Urothelium cell line (cell line): ENCODE results near the gene PANK4.
"Not testable (repeated sequence)": the region's sequence is repeated elsewhere in the genome, so short reads cannot be mapped to it uniquely, and the experiment has no call there.

Source experiments
- DNase-seq: peaks from one replicate; pipeline ENCODE4 v3.0.0; 2011; ENCODE audit warnings: low spot score, mixed read lengths
- FAIRE-seq: peaks from 2 replicates; lab custom pipeline; 2011; peaks lifted over from hg19 to GRCh38; lab: Jason Lieb, UNC

The PANK4 gene

GRCh38 chr1:2525920-2526823 is at the start of gene PANK4:
Gene PANK4 (minus strand): TSS chr1:2526596. CDS start chr1:2526587, 9 bp downstream.
- FAIRE-seq (no peak), DNase-seq (peak; percentile 89)

DNA sequence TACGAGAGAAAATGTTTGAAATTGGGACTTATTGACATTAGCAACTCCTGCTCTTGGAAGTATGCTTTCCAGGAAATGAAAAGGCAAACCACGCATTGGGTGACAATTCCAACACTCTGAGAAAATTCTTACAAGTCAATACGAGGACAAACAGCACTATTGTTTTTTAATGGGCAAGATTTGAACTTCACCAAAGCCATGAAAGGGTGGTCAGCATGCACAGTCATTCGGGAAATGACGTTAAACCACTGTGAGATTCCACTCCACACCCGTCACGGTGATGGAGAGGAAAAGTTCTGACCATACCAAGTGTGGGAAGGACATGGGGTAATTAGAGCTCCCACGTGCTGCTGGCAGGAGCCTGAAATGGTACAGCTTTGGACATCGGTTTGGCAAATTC is 48.0 kb upstream of the PANK4 start:
- DNase-seq (no peak), FAIRE-seq (no peak)

DNA sequence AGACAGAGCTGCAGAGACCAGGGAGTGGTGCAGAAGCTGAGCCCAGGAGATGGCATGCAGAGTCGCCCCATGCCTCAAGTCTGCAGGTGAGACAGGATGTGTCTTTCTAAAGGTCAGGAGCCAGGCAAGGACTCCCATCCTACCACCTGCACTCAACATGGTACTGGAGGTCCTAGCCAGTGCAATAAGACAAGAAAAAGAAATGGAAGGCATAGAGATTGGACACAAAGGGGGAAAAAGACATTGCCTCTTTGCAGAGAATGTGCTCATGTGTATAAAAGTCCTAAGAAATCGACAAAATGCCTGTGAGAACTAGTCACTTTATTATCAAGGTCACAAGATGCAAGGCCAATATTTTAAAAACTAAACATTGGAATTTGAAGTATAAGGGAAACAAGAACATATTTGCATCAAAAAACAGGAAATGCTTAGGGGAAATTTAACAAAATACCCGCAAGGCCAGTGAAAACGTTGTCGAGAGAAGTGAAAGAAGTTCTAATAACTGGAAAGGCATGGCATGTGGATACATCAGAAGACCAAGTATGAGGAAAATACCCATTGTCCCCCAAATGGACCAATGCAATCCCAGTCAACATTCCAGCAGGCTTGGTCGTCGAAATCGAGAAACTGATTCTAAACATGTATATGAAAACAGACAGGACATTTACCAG is 47.0 kb upstream of the PANK4 start:
- DNase-seq (no peak), FAIRE-seq (no peak)

DNA sequence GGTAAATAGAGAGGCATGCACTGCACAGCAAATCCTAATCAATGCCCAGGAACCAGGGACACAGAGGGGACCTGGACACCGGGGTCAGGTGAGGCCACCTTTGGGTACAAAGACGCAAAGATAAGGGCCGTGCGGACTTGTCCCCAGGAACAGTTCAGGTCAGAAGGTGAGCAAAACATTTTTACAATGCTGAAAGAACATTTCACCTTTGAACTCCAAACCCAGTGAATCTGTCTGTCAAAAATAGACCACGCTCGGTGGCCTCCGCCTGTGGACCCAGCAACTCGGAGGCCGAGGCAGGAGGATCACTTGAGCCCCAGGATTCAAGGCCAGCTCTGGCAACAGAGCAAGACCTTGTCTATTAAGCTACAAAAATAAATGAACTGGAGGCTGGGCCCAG is 45.0 kb upstream of the PANK4 start:
- no peak for FAIRE-seq
- DNase-seq, result no peak

- no peak for FAIRE-seq
- DNase-seq, result no peak
Observed at GRCh38 chr1:2570332-2570731, 43.9 kb upstream of the PANK4 start.

- DNase-seq, FAIRE-seq: not testable (repeated sequence)
Observed at GRCh38 chr1:2569703-2570102, 43.3 kb upstream of the PANK4 start.

DNA sequence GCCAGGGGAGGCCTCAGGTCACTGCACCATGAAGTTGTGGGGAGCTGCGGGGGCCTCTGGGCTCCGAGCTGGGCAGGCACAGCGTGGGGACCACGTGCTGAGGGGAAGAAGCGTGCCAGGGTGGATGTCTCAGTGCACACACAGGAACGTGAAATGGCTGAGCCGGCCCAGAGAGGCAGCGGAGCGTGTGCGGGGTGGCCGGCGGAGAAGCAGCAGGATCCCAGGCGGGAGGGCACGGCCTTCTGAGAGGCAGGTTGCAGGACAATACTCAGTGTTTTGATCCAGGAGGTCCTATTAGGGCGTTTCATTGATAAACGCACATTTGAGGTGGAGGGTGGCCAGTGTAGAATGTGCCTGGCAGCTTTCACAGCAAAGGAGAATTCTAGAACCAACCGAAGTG is 42.7 kb upstream of the PANK4 start:
- no peak for DNase-seq
- FAIRE-seq, result no peak

- FAIRE-seq, DNase-seq: not testable (repeated sequence)
Observed at GRCh38 chr1:2568187-2568816, 41.9 kb upstream of the PANK4 start.

DNA sequence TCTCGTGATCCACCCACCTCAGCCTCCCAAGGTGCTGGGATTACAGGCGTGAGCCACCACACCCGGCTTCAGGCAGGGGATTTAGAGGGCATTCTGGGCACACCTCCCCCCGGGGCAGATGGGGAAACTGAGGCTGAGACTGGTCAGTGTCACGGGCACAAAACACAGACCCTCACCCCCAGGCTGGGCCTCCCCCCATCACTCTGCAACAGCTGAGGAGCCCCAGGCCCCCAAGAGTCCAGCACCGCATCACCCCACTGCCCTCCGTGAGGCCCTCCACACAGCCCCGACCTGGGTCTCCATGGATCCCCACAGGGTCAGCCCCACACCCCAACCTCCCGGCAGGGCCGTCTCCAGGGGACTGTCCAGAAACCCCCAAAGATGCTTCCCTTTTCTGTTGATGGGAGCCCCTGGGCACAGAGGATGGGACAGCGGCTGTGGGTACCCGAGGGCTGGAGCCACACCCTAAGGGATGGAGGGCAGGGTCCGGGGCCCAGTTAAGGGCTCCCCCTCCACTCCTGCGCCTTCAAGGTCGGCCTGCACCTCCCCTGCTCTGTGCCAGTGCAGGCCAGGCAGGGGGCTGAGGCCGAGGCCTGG is 40.8 kb upstream of the PANK4 start:
- no peak for FAIRE-seq

GRCh38 chr1:2566101-2567045 is 40.0 kb upstream of the PANK4 start:
- DNase-seq, result no peak
- no peak for FAIRE-seq

More for the DNA sequence above, 40.8 kb upstream of the PANK4 start:
- DNase-seq, result no peak

DNA sequence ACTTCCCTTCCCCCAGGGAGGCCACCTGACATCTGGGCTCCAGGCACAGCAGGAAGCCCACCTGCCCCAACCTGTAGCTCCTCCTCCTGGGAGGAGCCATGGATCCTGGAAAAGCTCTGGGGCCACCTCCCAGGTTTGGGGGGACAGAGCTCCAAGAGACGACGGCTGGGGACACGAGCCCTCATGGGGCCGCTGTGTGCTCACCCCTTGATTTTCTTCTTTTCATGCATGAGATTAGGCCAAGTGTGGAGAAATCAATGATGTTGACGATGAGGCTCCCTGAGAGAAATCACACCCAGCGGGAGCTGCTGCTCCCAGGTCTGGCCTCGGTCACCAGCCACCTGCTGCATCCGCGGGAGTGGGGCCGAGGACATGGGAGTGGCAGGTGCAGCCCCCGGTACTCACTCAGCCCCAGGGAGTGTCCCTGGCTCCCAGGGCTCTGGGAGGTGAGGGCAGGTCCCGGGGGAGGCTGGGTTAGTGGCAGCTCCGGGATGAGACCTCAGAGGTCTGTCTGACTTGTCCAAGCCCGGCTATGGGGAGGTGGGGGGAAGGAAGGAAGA is 38.5 kb upstream of the PANK4 start:
- FAIRE-seq, result no peak
- DNase-seq, result no peak

DNA sequence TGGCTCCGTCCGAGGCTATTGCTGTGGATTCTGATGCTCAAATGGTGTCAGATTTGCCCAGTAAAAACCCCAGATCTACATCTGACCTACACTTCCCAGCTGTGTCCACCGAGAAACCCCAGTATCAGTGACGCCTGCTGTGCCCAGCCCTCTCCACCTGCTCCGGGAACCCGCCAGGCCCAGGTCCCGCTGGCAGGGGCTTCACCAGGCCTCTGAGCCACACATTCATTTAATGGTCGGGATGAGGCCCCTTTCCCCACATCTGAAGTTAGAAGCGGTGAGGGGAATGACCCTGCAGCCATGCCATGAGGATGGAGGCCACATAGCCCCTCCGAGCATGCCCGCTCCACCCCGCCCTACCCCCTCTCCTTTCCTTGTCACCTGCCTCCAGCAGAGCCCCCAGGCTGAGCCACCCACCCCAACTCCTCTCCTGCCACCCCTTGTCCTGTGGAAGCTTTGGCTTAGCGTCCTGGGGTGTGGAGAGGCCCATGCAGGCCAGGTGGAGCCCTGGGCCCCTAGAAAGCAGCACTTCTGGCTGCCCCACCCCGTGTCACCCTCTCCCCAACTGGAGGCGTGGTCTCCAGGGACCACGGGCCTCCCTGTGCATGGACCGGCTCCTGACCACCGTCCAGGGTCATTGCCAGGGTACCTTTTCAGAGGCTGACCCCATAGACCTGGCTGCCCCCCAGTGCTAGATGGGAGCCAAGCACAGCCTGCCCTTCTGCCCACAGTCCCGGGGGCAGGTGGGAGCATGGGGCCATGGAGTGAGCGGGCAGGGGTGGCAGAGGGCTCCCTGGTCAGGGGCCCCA is 37.8 kb upstream of the PANK4 start:
- DNase-seq (no peak), FAIRE-seq (no peak)

- no peak for DNase-seq
- FAIRE-seq, result no peak
Observed at GRCh38 chr1:2563205-2563604, 36.8 kb upstream of the PANK4 start.

- DNase-seq (no peak), FAIRE-seq (no peak)
Observed at GRCh38 chr1:2561898-2562895, 35.8 kb upstream of the PANK4 start.

DNA sequence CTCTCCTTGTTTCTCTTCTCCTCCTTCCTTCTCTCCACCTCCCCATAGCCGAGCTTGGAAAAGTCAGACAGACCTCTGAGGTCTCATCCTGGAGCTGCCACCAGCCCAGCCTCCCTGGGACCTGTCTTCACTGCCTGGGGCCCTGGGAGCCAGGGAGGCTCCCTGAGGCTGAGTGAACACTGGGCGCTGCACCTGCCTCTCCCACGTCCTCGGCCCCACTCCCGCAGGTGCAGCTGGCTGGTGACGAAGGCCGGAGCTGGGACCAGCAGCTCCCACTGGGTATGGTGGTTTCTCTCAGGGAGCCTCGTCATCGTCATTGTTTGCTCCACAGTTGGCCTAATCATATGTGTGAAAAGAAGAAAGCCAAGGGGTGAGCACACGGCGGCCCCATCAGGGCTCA is 35.0 kb upstream of the PANK4 start:
- no peak for DNase-seq
- FAIRE-seq, result no peak

GRCh38 chr1:2560299-2561073 is 34.1 kb upstream of the PANK4 start:
- no peak for DNase-seq
- FAIRE-seq, result no peak
